H1 (cell line): ENCODE results near the gene ALPG. TPM values are rescaled to one million over a fixed set of nuclear protein-coding genes. Genes with fewer than 3 reads are reported as not detected.
A peak's percentile ranks its signal among the peaks of the same experiment; 100 is the strongest.

Experiments
- CTCF ChIA-PET: fragments of 300-600 bp; sonication (Branson Sonifier 250); formaldehyde crosslinking; loops from one replicate; lab custom pipeline; 2021; ENCODE audit not compliant: partially characterized antibody; lab: Charles Lee
- POLR2A ChIA-PET: fragments of 300-600 bp; sonication (Branson Sonifier 250); formaldehyde crosslinking; loops from one replicate; lab custom pipeline; 2021; ENCODE audit warnings: inconsistent platforms; ENCODE audit not compliant: partially characterized antibody; lab: Charles Lee
- DNase-seq, 2 experiments: peaks; one replicate each; pipeline versions ENCODE4 v3.0.0 to v3.0.0-alpha.2; 2010 to 2022; ENCODE audit warnings: low spot score in 2 of 2, low read depth in 1 of 2, mixed read lengths in 1 of 2
- FAIRE-seq: peaks from 2 replicates; lab custom pipeline; 2011; peaks lifted over from hg19 to GRCh38; lab: Jason Lieb, UNC
- H2AFZ ChIP-seq: 2 replicates; pipeline ENCODE4 v1.8.1; 2012; ENCODE audit warnings: low read length, inconsistent platforms
- H2AK5ac ChIP-seq: 2 replicates; pipeline ENCODE4 v1.6.1; 2013; ENCODE audit warnings: low read depth, low read length
- H2BK120ac ChIP-seq: replicated peaks from 2 replicates; pipeline ENCODE3; 2013; ENCODE audit warnings: low read depth, low read length, inconsistent platforms
- H2BK12ac ChIP-seq: 2 replicates; pipeline ENCODE4 v1.6.1; 2013; ENCODE audit warnings: low read depth, low read length
- H2BK15ac ChIP-seq: 2 replicates; pipeline ENCODE4 v1.6.1; 2013; ENCODE audit warnings: low read length
- H2BK20ac ChIP-seq: 2 replicates; pipeline ENCODE4 v1.6.1; 2013; ENCODE audit warnings: low read length
- H2BK5ac ChIP-seq: 2 replicates; pipeline ENCODE4 v1.6.1; 2013; ENCODE audit warnings: low read depth, low read length
- H3K14ac ChIP-seq: 2 replicates; pipeline ENCODE4 v1.6.1; 2013; ENCODE audit warnings: inconsistent platforms; ENCODE audit not compliant: insufficient read length
- H3K18ac ChIP-seq: 2 replicates; pipeline ENCODE4 v1.6.1; 2013; ENCODE audit warnings: low read length; ENCODE audit errors: extremely low read depth
- H3K23ac ChIP-seq: 2 replicates; pipeline ENCODE4 v1.6.1; 2013; ENCODE audit warnings: inconsistent platforms; ENCODE audit not compliant: insufficient read length
- H3K23me2 ChIP-seq: 2 replicates; pipeline ENCODE4 v1.6.1; 2013; ENCODE audit warnings: low read depth, low read length
- H3K27ac ChIP-seq: 2 replicates; pipeline ENCODE4 v1.6.1; 2011; ENCODE audit warnings: low read depth, low read length, inconsistent platforms
- H3K27me3 ChIP-seq, 4 experiments: replicated peaks in 1 of 4; 1 replicate in 1 of 4; 2 replicates in 3 of 4; pipeline versions ENCODE4 v1.6.1 to v1.8.1; 2011 to 2013; ENCODE audit warnings: low read length in 3 of 4, mild to moderate bottlenecking in 3 of 4, inconsistent platforms in 2 of 4, mixed read lengths in 2 of 4, moderate library complexity in 1 of 4; ENCODE audit not compliant: control insufficient read depth in 3 of 4, insufficient read depth in 3 of 4; ENCODE audit errors: extremely low read depth in 1 of 4
- H3K36me3 ChIP-seq, 4 experiments: 2 replicates each; pipeline versions ENCODE4 v1.6.1 to v1.8.1; 2011 to 2013; ENCODE audit warnings: mild to moderate bottlenecking in 4 of 4, low read length in 3 of 4, moderate library complexity in 2 of 4, control low read depth in 1 of 4, inconsistent platforms in 1 of 4; ENCODE audit not compliant: insufficient read depth in 4 of 4, control insufficient read depth in 2 of 4
- H3K4ac ChIP-seq: replicated peaks from 2 replicates; pipeline ENCODE3; 2013; ENCODE audit warnings: low read length, low read depth, mixed read lengths, inconsistent platforms; ENCODE audit not compliant: insufficient read length
- H3K4me1 ChIP-seq, 4 experiments: replicated peaks in 1 of 4; 1 replicate in 1 of 4; 2 replicates in 3 of 4; pipeline versions ENCODE4 v1.6.1 to v1.8.1; 2011 to 2013; ENCODE audit warnings: low read length in 3 of 4, inconsistent platforms in 2 of 4, mixed read lengths in 1 of 4; ENCODE audit not compliant: insufficient read depth in 4 of 4, control insufficient read depth in 3 of 4
- H3K4me2 ChIP-seq, 2 experiments: 2 replicates each; pipeline versions ENCODE4 v1.6.1 to v1.8.1; 2011 to 2013; ENCODE audit warnings: low read depth in 2 of 2, low read length in 2 of 2, control low read depth in 1 of 2, inconsistent platforms in 1 of 2, mild to moderate bottlenecking in 1 of 2; ENCODE audit not compliant: insufficient read depth in 1 of 2
- H3K4me3 ChIP-seq, 4 experiments: fragments of 200-600, 300-600 bp in 1 of 4; sonication (generic), shearing (Covaris generic), sonication (Bioruptor Twin) in 1 of 4; 2 replicates each; pipeline versions ENCODE4 v1.5.1 to v1.8.1; 2011 to 2016; ENCODE audit warnings: low read length in 4 of 4, low read depth in 3 of 4, control low read depth in 2 of 4, inconsistent platforms in 2 of 4, mild to moderate bottlenecking in 2 of 4, mixed read lengths in 1 of 4, moderate library complexity in 1 of 4; ENCODE audit not compliant: insufficient read depth in 2 of 4; ENCODE audit errors: extremely low read depth in 1 of 4
- H3K56ac ChIP-seq: replicated peaks from 2 replicates; pipeline ENCODE3; 2013; ENCODE audit warnings: low read depth, mild to moderate bottlenecking, mixed read lengths, low read length, inconsistent platforms; ENCODE audit not compliant: insufficient read length
- H3K79me1 ChIP-seq: 2 replicates; pipeline ENCODE4 v1.6.1; 2013; ENCODE audit warnings: low read depth, low read length, control low read depth
- H3K79me2 ChIP-seq, 2 experiments: 2 replicates each; pipeline versions ENCODE4 v1.6.1 to v1.8.1; 2012 to 2013; ENCODE audit warnings: low read length in 2 of 2, mild to moderate bottlenecking in 2 of 2, inconsistent platforms in 1 of 2; ENCODE audit not compliant: insufficient read depth in 2 of 2, control insufficient read depth in 1 of 2
- H3K9ac ChIP-seq, 4 experiments: replicated peaks in 1 of 4; 1 replicate in 1 of 4; 2 replicates in 3 of 4; pipeline versions ENCODE4 v1.6.1 to v1.8.1; 2011 to 2013; ENCODE audit warnings: low read depth in 3 of 4, low read length in 3 of 4, control low read depth in 2 of 4, mild to moderate bottlenecking in 2 of 4, moderate library complexity in 2 of 4, inconsistent platforms in 1 of 4; ENCODE audit errors: extremely low read depth in 1 of 4
- H3K9me3 ChIP-seq, 2 experiments: 2 replicates each; pipeline versions ENCODE4 v1.6.1 to v1.8.1; 2012 to 2013; ENCODE audit warnings: mild to moderate bottlenecking in 2 of 2, moderate library complexity in 2 of 2, control low read depth in 1 of 2, inconsistent platforms in 1 of 2, low read depth in 1 of 2, low read length in 1 of 2, mixed read lengths in 1 of 2; ENCODE audit not compliant: insufficient read depth in 2 of 2
- H4K20me1 ChIP-seq, 2 experiments: replicated peaks in 1 of 2; 2 replicates each; pipeline versions ENCODE3 to v1.8.1; 2011 to 2013; ENCODE audit warnings: inconsistent platforms in 2 of 2, low read length in 2 of 2, mild to moderate bottlenecking in 1 of 2; ENCODE audit not compliant: insufficient read depth in 2 of 2, control insufficient read depth in 1 of 2
- H4K5ac ChIP-seq: 2 replicates; pipeline ENCODE4 v1.6.1; 2013; ENCODE audit warnings: low read length, low read depth, mixed read lengths, inconsistent platforms; ENCODE audit not compliant: insufficient read length
- H4K8ac ChIP-seq: 2 replicates; pipeline ENCODE4 v1.8.0; 2013; ENCODE audit warnings: mild to moderate bottlenecking, moderate library complexity, low read length, inconsistent platforms; ENCODE audit not compliant: insufficient read depth; ENCODE audit errors: extremely low read depth
- H4K91ac ChIP-seq: replicated peaks from 2 replicates; pipeline ENCODE3; 2013; ENCODE audit warnings: low read length, mixed read lengths, inconsistent platforms; ENCODE audit not compliant: insufficient read length
- GTF2F1 ChIP-seq: IDR thresholded peaks from 2 replicates; pipeline ENCODE4 v1.6.1; 2012; ENCODE audit warnings: low read depth, low read length, improper control_type of control experiment, borderline replicate concordance
- MAFK ChIP-seq: IDR thresholded peaks from 2 replicates; pipeline ENCODE4 v1.6.1; 2012; ENCODE audit warnings: low read depth, mild to moderate bottlenecking, improper control_type of control experiment, low read length
- SIRT6 ChIP-seq: IDR thresholded peaks from one replicate; pipeline ENCODE4 v1.7.1; 2012; ENCODE audit warnings: low read length, inconsistent platforms
- TCF12 ChIP-seq: IDR thresholded peaks from 2 replicates; pipeline ENCODE4 v1.6.1; 2011; ENCODE audit warnings: low read depth, mild to moderate bottlenecking, low read length
- ZNF274 ChIP-seq: IDR thresholded peaks from 2 replicates; pipeline ENCODE4 v1.7.0; 2012; ENCODE audit warnings: low read length, borderline replicate concordance; ENCODE audit errors: extremely low read depth
- WGBS, 2 experiments: shearing (Covaris generic) in 1 of 2; methylation state at CpG; one replicate each; pipeline versions ENCODE4 v1.1.6 to v1.1.7; 2013 to 2015; ENCODE audit warnings: low lambda C conversion rate in 2 of 2, mixed read lengths in 2 of 2, inconsistent platforms in 1 of 2, low coverage in 1 of 2, missing lambda C conversion rate in 1 of 2; ENCODE audit not compliant: insufficient replicate concordance in 2 of 2, insufficient coverage in 1 of 2, insufficient read length in 1 of 2; ENCODE audit errors: extremely low coverage in 1 of 2, missing lambda C conversion rate in 1 of 2; 5-methylcytosine and 5-hydroxymethylcytosine counted together
- polyA plus RNA-seq, 7 experiments: library from polyadenylated mRNA; depleted of rRNA in 3 of 7; stranded (reverse) in 5 of 7; unstranded in 2 of 7; fragments of >200 nt in 5 of 7; fragments of 200-250 nt in 2 of 7; gene quantifications; 1 replicate in 5 of 7; 2 replicates in 1 of 7; 4 replicates in 1 of 7; pipeline versions ENCODE4 v1.2.1 to v1.2.3, GENCODE V29; 2011 to 2013; ENCODE audit warnings: missing spikeins in 2 of 7, mixed read lengths in 2 of 7
- total RNA-seq: library from RNA; stranded (reverse); fragmentation: NEBNext Ultra II Directional; extraction: Animal tissue kit (Norgen Biotek cat#: 25700); gene quantifications from 2 replicates; pipeline ENCODE4 v1.2.1, GENCODE V29; 2021
- TF ChIP-seq, protein P1 (sequence below): IDR thresholded peaks from 2 replicates; pipeline ENCODE4 v1.6.1; 2011; ENCODE audit warnings: low read length, improper control_type of control experiment
- TF ChIP-seq, protein P2 (sequence below): IDR thresholded peaks from 2 replicates; pipeline ENCODE4 v1.6.1; 2012; ENCODE audit warnings: inconsistent platforms

ALPG gene
- total and polyA plus RNA-seq, 2 of the 8 experiments (the other 6 are each of a cell fraction or from before 2014, with no cell fraction given), result 0.56 to 2.1 TPM

DNA sequence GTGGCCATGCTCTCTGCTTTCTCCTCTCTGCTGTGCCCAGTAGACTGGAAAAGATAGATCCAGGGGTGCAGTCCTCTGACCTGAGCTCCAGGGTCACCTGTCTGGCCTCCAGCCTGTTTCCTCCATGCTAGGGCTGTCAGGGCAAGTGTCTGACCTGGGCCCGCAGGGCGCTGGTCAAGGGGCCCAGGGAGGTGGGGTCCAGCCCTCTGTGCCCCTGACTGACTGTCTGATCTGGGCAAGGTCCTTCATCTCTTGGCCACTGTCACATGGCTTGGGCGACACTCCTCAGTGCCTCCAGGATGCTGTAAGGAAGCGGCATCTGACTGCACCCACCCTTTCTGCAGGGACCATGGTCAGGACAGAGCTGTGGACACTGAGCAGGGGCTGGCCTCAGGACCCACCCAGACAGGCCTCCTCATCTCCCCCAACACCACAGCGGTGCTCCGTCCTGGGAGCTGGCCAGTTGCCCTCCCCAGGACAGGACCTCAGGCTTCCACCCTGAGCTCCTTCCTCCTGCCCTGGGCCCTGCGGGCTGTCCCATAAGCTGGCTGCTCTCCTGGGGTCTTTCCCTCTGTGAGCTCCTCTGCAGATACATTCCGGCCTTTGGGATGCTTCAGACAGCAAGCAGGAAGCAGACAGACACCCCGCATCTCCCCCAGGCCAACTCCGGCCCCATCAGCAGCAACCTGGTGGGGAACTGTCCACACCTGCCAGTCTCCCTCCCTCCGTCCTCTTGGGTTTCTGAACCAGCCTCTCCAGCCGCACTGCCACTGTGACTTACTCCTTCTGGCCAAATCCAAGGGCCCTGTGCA is 28.1 kb downstream of the ALPG start:
- ChIA-PET POLR2A (interaction anchor here (0.6 to 1.8 kb wide), 8 partner anchors 10 to 61 kb away, joined by 3 to 11 read pairs (median 4); no protein-coding TSS in a partner anchor), CTCF (interaction anchor here (0.7 to 6.8 kb wide), 36 partner anchors 9 to 534 kb away, joined by 3 to 82 read pairs (median 5); partner anchors contain the start of gene PRSS56)
- FAIRE-seq (no peak), DNase-seq (no peak)
- Histone ChIP-seq H3K27ac (no peak overlapping the region), H4K5ac (no peak overlapping the region), H3K36me3 (no peaks in the 10 kb centered on the region), H2BK15ac (peak overlapping the region; percentile 36; the same call in 1 of the 2 replicates), H3K23me2 (no peaks in the 10 kb centered on the region), H3K14ac (no peak overlapping the region), H2BK5ac (peak overlapping the region; percentile 66; the same call in 1 of the 2 replicates), H2AFZ (no peak overlapping the region), H2AK5ac (no peak overlapping the region), H2BK12ac (peak overlapping the region; percentile 87; the same call in 1 of the 2 replicates), H3K79me1 (no peaks in the 10 kb centered on the region), H3K9ac (no peak overlapping the region), H3K79me2 (no peaks in the 10 kb centered on the region), H3K23ac (no peak overlapping the region), H4K91ac (peak overlapping the region; percentile 81), H4K8ac (peak overlapping the region; percentile 89; the same call in 1 of the 2 replicates), H3K9me3 (no peaks in the 10 kb centered on the region), H3K4ac (no peak overlapping the region), H4K20me1 (no peaks in the 10 kb centered on the region), H3K4me3 (no peak overlapping the region), H3K56ac (no peak overlapping the region), H3K4me2 (no peak overlapping the region), H3K18ac (no peak overlapping the region; the same call in 1 of the 2 replicates), H2BK120ac (no peak overlapping the region), H3K27me3 (peaks cover 0 to 2% (median 0%) of the 10 kb centered on the region in 4 experiments; a peak in 2 of 7 replicates), H2BK20ac (peak overlapping the region; percentile 90; the same call in 1 of the 2 replicates), H3K4me1 (peaks cover 0 to 11% (median 8%) of the 10 kb centered on the region in 4 experiments; a peak in 6 of 7 replicates)
- TF ChIP-seq TCF12, result no peak
- TF ChIP-seq ZNF274, result no peak
- no peak for TF ChIP-seq GTF2F1
- TF ChIP-seq, protein P1, sequence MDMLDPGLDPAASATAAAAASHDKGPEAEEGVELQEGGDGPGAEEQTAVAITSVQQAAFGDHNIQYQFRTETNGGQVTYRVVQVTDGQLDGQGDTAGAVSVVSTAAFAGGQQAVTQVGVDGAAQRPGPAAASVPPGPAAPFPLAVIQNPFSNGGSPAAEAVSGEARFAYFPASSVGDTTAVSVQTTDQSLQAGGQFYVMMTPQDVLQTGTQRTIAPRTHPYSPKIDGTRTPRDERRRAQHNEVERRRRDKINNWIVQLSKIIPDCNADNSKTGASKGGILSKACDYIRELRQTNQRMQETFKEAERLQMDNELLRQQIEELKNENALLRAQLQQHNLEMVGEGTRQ, result no peak
- TF ChIP-seq SIRT6, result no peak
- TF ChIP-seq, protein P2, sequence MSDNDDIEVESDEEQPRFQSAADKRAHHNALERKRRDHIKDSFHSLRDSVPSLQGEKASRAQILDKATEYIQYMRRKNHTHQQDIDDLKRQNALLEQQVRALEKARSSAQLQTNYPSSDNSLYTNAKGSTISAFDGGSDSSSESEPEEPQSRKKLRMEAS, result no peak
- TF ChIP-seq MAFK, result no peak
- WGBS, 2 experiments, result 95% methylated on average over 12 of the region's 12 CpGs; no CpG with 5 or more reads in 1 of the 2 experiments
